Fibroblast of lung (primary cell): ENCODE results near the gene ZNF688.

ENCODE experiments used
- EZH2 ChIP-seq: IDR thresholded peaks from 2 replicates; pipeline ENCODE4 v1.5.1; 2012; ENCODE audit warnings: low read length, control low read depth, mild to moderate bottlenecking; ENCODE audit errors: missing control alignments
- TF ChIP-seq, protein P1 (sequence below), 2 donors: IDR thresholded peaks in 1 of 2; conservative IDR thresholded peaks in 1 of 2; 1 replicate in 1 of 2; 2 replicates in 1 of 2; pipeline ENCODE4 v1.5.1; 2011 to 2012; ENCODE audit warnings: low read length in 2 of 2, control low read depth in 1 of 2, inconsistent platforms in 1 of 2, low read depth in 1 of 2, mild to moderate bottlenecking in 1 of 2

DNA sequence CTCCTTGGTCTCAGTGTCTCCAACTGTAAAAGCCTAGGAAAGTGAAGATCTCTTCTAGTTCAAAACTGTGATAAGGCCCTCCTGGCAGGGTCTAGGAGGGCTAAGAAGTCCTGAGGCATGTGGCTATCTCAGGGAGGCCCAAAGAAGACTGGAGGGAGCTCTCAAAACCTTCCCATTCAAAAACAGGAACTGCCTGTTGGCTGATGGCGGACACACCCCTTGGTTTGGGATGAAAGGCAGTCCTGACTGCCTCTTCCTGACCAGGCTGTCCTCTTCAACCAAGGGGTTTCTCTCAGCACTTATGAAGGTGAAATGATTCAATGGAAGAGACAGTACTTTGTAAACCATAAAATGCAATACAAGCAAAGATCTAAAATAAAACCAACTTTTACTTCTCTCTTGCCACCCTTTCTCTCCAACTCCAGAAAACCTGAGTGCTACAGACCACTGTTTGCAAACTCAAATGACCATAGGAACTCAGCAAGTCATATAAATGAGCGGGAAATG is 18.1 kb downstream of the ZNF688 start:
- TF ChIP-seq, protein P1, sequence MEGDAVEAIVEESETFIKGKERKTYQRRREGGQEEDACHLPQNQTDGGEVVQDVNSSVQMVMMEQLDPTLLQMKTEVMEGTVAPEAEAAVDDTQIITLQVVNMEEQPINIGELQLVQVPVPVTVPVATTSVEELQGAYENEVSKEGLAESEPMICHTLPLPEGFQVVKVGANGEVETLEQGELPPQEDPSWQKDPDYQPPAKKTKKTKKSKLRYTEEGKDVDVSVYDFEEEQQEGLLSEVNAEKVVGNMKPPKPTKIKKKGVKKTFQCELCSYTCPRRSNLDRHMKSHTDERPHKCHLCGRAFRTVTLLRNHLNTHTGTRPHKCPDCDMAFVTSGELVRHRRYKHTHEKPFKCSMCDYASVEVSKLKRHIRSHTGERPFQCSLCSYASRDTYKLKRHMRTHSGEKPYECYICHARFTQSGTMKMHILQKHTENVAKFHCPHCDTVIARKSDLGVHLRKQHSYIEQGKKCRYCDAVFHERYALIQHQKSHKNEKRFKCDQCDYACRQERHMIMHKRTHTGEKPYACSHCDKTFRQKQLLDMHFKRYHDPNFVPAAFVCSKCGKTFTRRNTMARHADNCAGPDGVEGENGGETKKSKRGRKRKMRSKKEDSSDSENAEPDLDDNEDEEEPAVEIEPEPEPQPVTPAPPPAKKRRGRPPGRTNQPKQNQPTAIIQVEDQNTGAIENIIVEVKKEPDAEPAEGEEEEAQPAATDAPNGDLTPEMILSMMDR (conservative IDR thresholded peaks at IDR 0.05 in 1 of 2, IDR thresholded peaks at IDR 0.05 in 1 of 2; ENCODE audit: low read depth in 1 of 2, low read length in 2 of 2), result no peak
- TF ChIP-seq EZH2, result no peak
